ENCODE measurements around the gene AVP. TPM values are rescaled to one million over a fixed set of nuclear protein-coding genes. Genes with fewer than 3 reads are reported as not detected.

Gene AVP
- total and polyA plus RNA-seq, 11 donors = not detected

GRCh38 chr20:3047486-3048419, 36.8 kb downstream of the AVP start:
- DNase-seq (no peak), ATAC-seq (no peak)
- Histone ChIP-seq H3K4me1 (peaks cover 0 to 28% (median 19%) of the 10 kb centered on the region in 12 donors), H3K27me3 (no peaks in the 10 kb centered on the region), H3K9me3 (no peaks in the 10 kb centered on the region), H3K36me3 (peaks cover 0 to 34% (median 25%) of the 10 kb centered on the region in 9 donors), H3K27ac (no peak overlapping the region), H3K4me3 (peak overlapping the region in 3 of 12 donors; percentile 87 to 96 (median 93))
- intact Hi-C loops (cut with DNase I) = no loop called here
- 82 to 85% (median 84%) methylated on average over 12 to 14 of the region's 14 CpGs for WGBS, 4 donors
- TF ChIP-seq CTCF (IDR thresholded peaks at IDR 0.05) (no peak), POLR2A (IDR thresholded peaks at IDR 0.05) (no peak)

DNA sequence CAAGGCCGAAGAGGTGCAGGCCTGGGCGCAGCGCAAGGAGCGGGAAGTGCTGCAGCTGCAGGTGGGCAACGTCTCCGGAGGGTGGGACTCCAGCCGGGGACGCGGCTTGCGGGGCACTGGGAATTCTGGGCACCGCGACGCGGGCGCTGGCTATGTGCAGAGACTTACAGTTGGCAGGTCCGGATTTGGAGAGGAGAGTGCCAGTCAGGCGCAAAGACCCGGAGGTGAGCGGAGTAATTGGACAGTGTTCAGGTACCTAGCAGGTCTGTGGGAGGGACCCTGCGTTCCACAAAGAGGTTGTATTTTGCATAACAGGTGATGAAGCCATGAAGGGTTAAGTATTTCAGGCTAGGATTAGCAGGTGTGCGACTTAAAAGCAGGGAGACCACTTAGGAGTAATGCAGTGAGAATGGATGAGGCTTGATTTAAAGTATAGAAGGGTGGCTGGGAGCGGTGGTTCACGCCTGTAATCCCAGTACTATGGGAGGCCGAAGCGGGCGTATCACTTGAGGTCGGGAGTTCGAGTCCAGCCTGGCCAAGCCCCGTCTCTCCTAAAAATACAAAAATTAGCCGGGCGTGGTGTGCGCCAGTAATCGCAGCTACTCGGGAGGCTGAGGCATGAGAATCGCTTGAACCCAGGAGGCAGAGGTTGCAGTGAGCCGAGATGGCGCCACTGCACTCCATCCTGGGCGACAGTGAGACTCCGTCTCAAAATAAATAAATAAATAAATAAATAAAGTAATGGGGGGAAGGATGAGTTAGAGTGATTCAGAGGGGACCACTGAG, 37.7 kb downstream of the AVP start:
- Histone ChIP-seq H3K36me3 (peaks cover 0 to 34% (median 25%) of the 10 kb centered on the region in 9 donors), H3K4me3 (peak overlapping the region; percentile 58 to 99 (median 88)), H3K9me3 (no peaks in the 10 kb centered on the region), H3K27me3 (no peaks in the 10 kb centered on the region), H3K4me1 (peaks cover 0 to 35% (median 23%) of the 10 kb centered on the region in 12 donors), H3K27ac (peak overlapping the region in 11 of 12 donors; percentile 86 to 97 (median 93))
- DNase-seq (peak in 2 of 5 donors; percentile 50 to 55), ATAC-seq (no peak)
- intact Hi-C loops (cut with DNase I) = no loop called here
- TF ChIP-seq POLR2A (IDR thresholded peaks at IDR 0.05) (no peak), CTCF (IDR thresholded peaks at IDR 0.05) (no peak)
- 42 to 58% (median 45%) methylated on average over 29 to 39 of the region's 39 CpGs for WGBS, 4 donors

- peak within 1 kb of the TSS; percentile 58 to 99 (median 88) for H3K4me3 ChIP-seq
- peaks cover 0 to 39% (median 26%) of the 10 kb centered on the region in 12 donors for H3K4me1 ChIP-seq
- H3K36me3 ChIP-seq = peaks cover 0 to 34% (median 25%) of the 10 kb centered on the region in 9 donors
- intact Hi-C loops (cut with DNase I) = no loop called here
- H3K9me3 ChIP-seq = no peaks in the 10 kb centered on the region
- H3K27ac ChIP-seq = peak within 1 kb of the TSS; percentile 86 to 97 (median 92)
- WGBS, 4 donors = 0% methylated on average over 74 to 104 of the region's 104 CpGs
- DNase-seq (peak; percentile 92 to 97 (median 93)), ATAC-seq (peak; percentile 86 to 96 (median 94))
- H3K27me3 ChIP-seq = no peaks in the 10 kb centered on the region
- TF ChIP-seq POLR2A (IDR thresholded peaks at IDR 0.05) = peak in 1 of 2 donors; percentile 79
- TF ChIP-seq CTCF (IDR thresholded peaks at IDR 0.05) = no peak
Observed at GRCh38 chr20:3045816-3046676, 38.5 kb downstream of the AVP start, which contains the start of gene MRPS26. Gene MRPS26 (plus strand): TSS chr20:3046052. CDS start chr20:3046069, 17 bp downstream.
